A549 (cell line): ENCODE data around the gene PLEKHM2.

Experiments
- POLR2A ChIP-seq: IDR thresholded peaks from 2 replicates; pipeline ENCODE4 v1.6.1; 2012; ENCODE audit warnings: mild to moderate bottlenecking, low read length
- SMC3 ChIP-seq: fragments of >200 bp; sonication (Bioruptor Twin); formaldehyde crosslinking; IDR thresholded peaks from 3 replicates; pipeline ENCODE4 v1.6.1; 2018; ENCODE audit warnings: inconsistent platforms

GRCh38 chr1:15768388-15768787, 84.3 kb downstream of the PLEKHM2 start:
- no peak for TF ChIP-seq POLR2A
- no peak for TF ChIP-seq SMC3
